H1 (cell line): ENCODE measurements around the gene PHTF1. TPM values are rescaled to one million over a fixed set of nuclear protein-coding genes. Genes with fewer than 3 reads are reported as not detected.

Experiments used
- CTCF ChIA-PET: fragments of 300-600 bp; sonication (Branson Sonifier 250); formaldehyde crosslinking; loops from one replicate; lab custom pipeline; 2021; ENCODE audit not compliant: partially characterized antibody; lab: Charles Lee
- POLR2A ChIA-PET: fragments of 300-600 bp; sonication (Branson Sonifier 250); formaldehyde crosslinking; loops from one replicate; lab custom pipeline; 2021; ENCODE audit warnings: inconsistent platforms; ENCODE audit not compliant: partially characterized antibody; lab: Charles Lee
- DNase-seq, 2 experiments: peaks; one replicate each; pipeline versions ENCODE4 v3.0.0 to v3.0.0-alpha.2; 2010 to 2022; ENCODE audit warnings: low spot score in 2 of 2, low read depth in 1 of 2, mixed read lengths in 1 of 2
- FAIRE-seq: peaks from 2 replicates; lab custom pipeline; 2011; peaks lifted over from hg19 to GRCh38; lab: Jason Lieb, UNC
- H2AFZ ChIP-seq: 2 replicates; pipeline ENCODE4 v1.8.1; 2012; ENCODE audit warnings: low read length, inconsistent platforms
- H2AK5ac ChIP-seq: 2 replicates; pipeline ENCODE4 v1.6.1; 2013; ENCODE audit warnings: low read depth, low read length
- H2BK120ac ChIP-seq: replicated peaks from 2 replicates; pipeline ENCODE3; 2013; ENCODE audit warnings: low read depth, low read length, inconsistent platforms
- H2BK12ac ChIP-seq: 2 replicates; pipeline ENCODE4 v1.6.1; 2013; ENCODE audit warnings: low read depth, low read length
- H2BK15ac ChIP-seq: 2 replicates; pipeline ENCODE4 v1.6.1; 2013; ENCODE audit warnings: low read length
- H2BK20ac ChIP-seq: 2 replicates; pipeline ENCODE4 v1.6.1; 2013; ENCODE audit warnings: low read length
- H2BK5ac ChIP-seq: 2 replicates; pipeline ENCODE4 v1.6.1; 2013; ENCODE audit warnings: low read depth, low read length
- H3K14ac ChIP-seq: 2 replicates; pipeline ENCODE4 v1.6.1; 2013; ENCODE audit warnings: inconsistent platforms; ENCODE audit not compliant: insufficient read length
- H3K18ac ChIP-seq: 2 replicates; pipeline ENCODE4 v1.6.1; 2013; ENCODE audit warnings: low read length; ENCODE audit errors: extremely low read depth
- H3K23ac ChIP-seq: 2 replicates; pipeline ENCODE4 v1.6.1; 2013; ENCODE audit warnings: inconsistent platforms; ENCODE audit not compliant: insufficient read length
- H3K23me2 ChIP-seq: 2 replicates; pipeline ENCODE4 v1.6.1; 2013; ENCODE audit warnings: low read depth, low read length
- H3K27ac ChIP-seq: 2 replicates; pipeline ENCODE4 v1.6.1; 2011; ENCODE audit warnings: low read depth, low read length, inconsistent platforms
- H3K27me3 ChIP-seq, 4 experiments: replicated peaks in 1 of 4; 1 replicate in 1 of 4; 2 replicates in 3 of 4; pipeline versions ENCODE4 v1.6.1 to v1.8.1; 2011 to 2013; ENCODE audit warnings: low read length in 3 of 4, mild to moderate bottlenecking in 3 of 4, inconsistent platforms in 2 of 4, mixed read lengths in 2 of 4, moderate library complexity in 1 of 4; ENCODE audit not compliant: control insufficient read depth in 3 of 4, insufficient read depth in 3 of 4; ENCODE audit errors: extremely low read depth in 1 of 4
- H3K36me3 ChIP-seq, 4 experiments: 2 replicates each; pipeline versions ENCODE4 v1.6.1 to v1.8.1; 2011 to 2013; ENCODE audit warnings: mild to moderate bottlenecking in 4 of 4, low read length in 3 of 4, moderate library complexity in 2 of 4, control low read depth in 1 of 4, inconsistent platforms in 1 of 4; ENCODE audit not compliant: insufficient read depth in 4 of 4, control insufficient read depth in 2 of 4
- H3K4ac ChIP-seq: replicated peaks from 2 replicates; pipeline ENCODE3; 2013; ENCODE audit warnings: low read length, low read depth, mixed read lengths, inconsistent platforms; ENCODE audit not compliant: insufficient read length
- H3K4me1 ChIP-seq, 4 experiments: replicated peaks in 1 of 4; 1 replicate in 1 of 4; 2 replicates in 3 of 4; pipeline versions ENCODE4 v1.6.1 to v1.8.1; 2011 to 2013; ENCODE audit warnings: low read length in 3 of 4, inconsistent platforms in 2 of 4, mixed read lengths in 1 of 4; ENCODE audit not compliant: insufficient read depth in 4 of 4, control insufficient read depth in 3 of 4
- H3K4me2 ChIP-seq, 2 experiments: 2 replicates each; pipeline versions ENCODE4 v1.6.1 to v1.8.1; 2011 to 2013; ENCODE audit warnings: low read depth in 2 of 2, low read length in 2 of 2, control low read depth in 1 of 2, inconsistent platforms in 1 of 2, mild to moderate bottlenecking in 1 of 2; ENCODE audit not compliant: insufficient read depth in 1 of 2
- H3K4me3 ChIP-seq, 4 experiments: fragments of 200-600, 300-600 bp in 1 of 4; sonication (generic), shearing (Covaris generic), sonication (Bioruptor Twin) in 1 of 4; 2 replicates each; pipeline versions ENCODE4 v1.5.1 to v1.8.1; 2011 to 2016; ENCODE audit warnings: low read length in 4 of 4, low read depth in 3 of 4, control low read depth in 2 of 4, inconsistent platforms in 2 of 4, mild to moderate bottlenecking in 2 of 4, mixed read lengths in 1 of 4, moderate library complexity in 1 of 4; ENCODE audit not compliant: insufficient read depth in 2 of 4; ENCODE audit errors: extremely low read depth in 1 of 4
- H3K56ac ChIP-seq: replicated peaks from 2 replicates; pipeline ENCODE3; 2013; ENCODE audit warnings: low read depth, mild to moderate bottlenecking, mixed read lengths, low read length, inconsistent platforms; ENCODE audit not compliant: insufficient read length
- H3K79me1 ChIP-seq: 2 replicates; pipeline ENCODE4 v1.6.1; 2013; ENCODE audit warnings: low read depth, low read length, control low read depth
- H3K79me2 ChIP-seq, 2 experiments: 2 replicates each; pipeline versions ENCODE4 v1.6.1 to v1.8.1; 2012 to 2013; ENCODE audit warnings: low read length in 2 of 2, mild to moderate bottlenecking in 2 of 2, inconsistent platforms in 1 of 2; ENCODE audit not compliant: insufficient read depth in 2 of 2, control insufficient read depth in 1 of 2
- H3K9ac ChIP-seq, 4 experiments: replicated peaks in 1 of 4; 1 replicate in 1 of 4; 2 replicates in 3 of 4; pipeline versions ENCODE4 v1.6.1 to v1.8.1; 2011 to 2013; ENCODE audit warnings: low read depth in 3 of 4, low read length in 3 of 4, control low read depth in 2 of 4, mild to moderate bottlenecking in 2 of 4, moderate library complexity in 2 of 4, inconsistent platforms in 1 of 4; ENCODE audit errors: extremely low read depth in 1 of 4
- H3K9me3 ChIP-seq, 2 experiments: 2 replicates each; pipeline versions ENCODE4 v1.6.1 to v1.8.1; 2012 to 2013; ENCODE audit warnings: mild to moderate bottlenecking in 2 of 2, moderate library complexity in 2 of 2, control low read depth in 1 of 2, inconsistent platforms in 1 of 2, low read depth in 1 of 2, low read length in 1 of 2, mixed read lengths in 1 of 2; ENCODE audit not compliant: insufficient read depth in 2 of 2
- H4K20me1 ChIP-seq, 2 experiments: replicated peaks in 1 of 2; 2 replicates each; pipeline versions ENCODE3 to v1.8.1; 2011 to 2013; ENCODE audit warnings: inconsistent platforms in 2 of 2, low read length in 2 of 2, mild to moderate bottlenecking in 1 of 2; ENCODE audit not compliant: insufficient read depth in 2 of 2, control insufficient read depth in 1 of 2
- H4K5ac ChIP-seq: 2 replicates; pipeline ENCODE4 v1.6.1; 2013; ENCODE audit warnings: low read length, low read depth, mixed read lengths, inconsistent platforms; ENCODE audit not compliant: insufficient read length
- H4K8ac ChIP-seq: 2 replicates; pipeline ENCODE4 v1.8.0; 2013; ENCODE audit warnings: mild to moderate bottlenecking, moderate library complexity, low read length, inconsistent platforms; ENCODE audit not compliant: insufficient read depth; ENCODE audit errors: extremely low read depth
- H4K91ac ChIP-seq: replicated peaks from 2 replicates; pipeline ENCODE3; 2013; ENCODE audit warnings: low read length, mixed read lengths, inconsistent platforms; ENCODE audit not compliant: insufficient read length
- CHD1 ChIP-seq: IDR thresholded peaks from 2 replicates; pipeline ENCODE4 v1.6.1; 2012; ENCODE audit warnings: low read depth, low read length, improper control_type of control experiment
- CREB1 ChIP-seq: IDR thresholded peaks from 2 replicates; pipeline ENCODE4 v1.6.1; 2012; ENCODE audit warnings: inconsistent platforms
- NANOG ChIP-seq: IDR thresholded peaks from 2 replicates; pipeline ENCODE4 v1.6.1; 2011; ENCODE audit warnings: low read length, low read depth, mild to moderate bottlenecking, inconsistent platforms; ENCODE audit not compliant: insufficient read depth, poor library complexity, severe bottlenecking
- RBBP5 ChIP-seq: IDR thresholded peaks from 2 replicates; pipeline ENCODE4 v1.7.1; 2012; ENCODE audit warnings: low read depth, mild to moderate bottlenecking, inconsistent platforms, low read length, moderate library complexity, borderline replicate concordance
- SIN3A ChIP-seq, 2 experiments: IDR thresholded peaks in 1 of 2; conservative IDR thresholded peaks in 1 of 2; 2 replicates each; pipeline ENCODE4 v1.6.1; 2011 to 2012; ENCODE audit warnings: low read length in 2 of 2, improper control_type of control experiment in 1 of 2, low read depth in 1 of 2, mild to moderate bottlenecking in 1 of 2
- TAF7 ChIP-seq: optimal IDR thresholded peaks from 2 replicates; pipeline ENCODE3; 2011; ENCODE audit warnings: low read depth, mild to moderate bottlenecking, inconsistent platforms, low read length, moderate library complexity, borderline replicate concordance
- TBP ChIP-seq: IDR thresholded peaks from 2 replicates; pipeline ENCODE4 v1.6.1; 2011; ENCODE audit warnings: low read depth, low read length, improper control_type of control experiment
- WGBS, 2 experiments: shearing (Covaris generic) in 1 of 2; methylation state at CpG; one replicate each; pipeline versions ENCODE4 v1.1.6 to v1.1.7; 2013 to 2015; ENCODE audit warnings: low lambda C conversion rate in 2 of 2, mixed read lengths in 2 of 2, inconsistent platforms in 1 of 2, low coverage in 1 of 2, missing lambda C conversion rate in 1 of 2; ENCODE audit not compliant: insufficient replicate concordance in 2 of 2, insufficient coverage in 1 of 2, insufficient read length in 1 of 2; ENCODE audit errors: extremely low coverage in 1 of 2, missing lambda C conversion rate in 1 of 2; 5-methylcytosine and 5-hydroxymethylcytosine counted together
- polyA plus RNA-seq, 7 experiments: library from polyadenylated mRNA; depleted of rRNA in 3 of 7; stranded (reverse) in 5 of 7; unstranded in 2 of 7; fragments of >200 nt in 5 of 7; fragments of 200-250 nt in 2 of 7; gene quantifications; 1 replicate in 5 of 7; 2 replicates in 1 of 7; 4 replicates in 1 of 7; pipeline versions ENCODE4 v1.2.1 to v1.2.3, GENCODE V29; 2011 to 2013; ENCODE audit warnings: missing spikeins in 2 of 7, mixed read lengths in 2 of 7
- total RNA-seq: library from RNA; stranded (reverse); fragmentation: NEBNext Ultra II Directional; extraction: Animal tissue kit (Norgen Biotek cat#: 25700); gene quantifications from 2 replicates; pipeline ENCODE4 v1.2.1, GENCODE V29; 2021
- TF ChIP-seq, protein P1 (sequence below): IDR thresholded peaks from 2 replicates; pipeline ENCODE4 v1.6.1; 2012; ENCODE audit warnings: low read length, inconsistent platforms

Gene PHTF1
- total and polyA plus RNA-seq, 2 of the 8 experiments (the other 6 are each of a cell fraction or from before 2014, with no cell fraction given), result 9.1 to 26.9 TPM

- Histone ChIP-seq H3K4me1 (peaks cover 0 to 9% (median 0%) of the 10 kb centered on the region in 4 experiments; a peak in 3 of 7 replicates), H3K4ac (no peak overlapping the region), H4K91ac (peak overlapping the region; percentile 81), H3K27ac (peak overlapping the region; percentile 90; the same call in 1 of the 2 replicates), H3K14ac (no peak overlapping the region), H3K4me2 (peak overlapping the region; percentile 98), H3K9ac (peak overlapping the region; percentile 64 to 88 (median 81)), H3K18ac (no peak overlapping the region), H3K27me3 (no peaks in the 10 kb centered on the region), H2BK5ac (0 out of 2 replicates have a peak overlapping the region, but pooled peaks have one; percentile 26), H2BK12ac (no peak overlapping the region), H2BK120ac (no peak overlapping the region), H3K4me3 (peak overlapping the region; percentile 59 to 93 (median 86)), H2BK20ac (no peak overlapping the region), H3K56ac (peak overlapping the region; percentile 62), H3K9me3 (no peaks in the 10 kb centered on the region), H3K23ac (no peak overlapping the region), H2AFZ (peak overlapping the region; percentile 66; the same call in 1 of the 2 replicates), H4K20me1 (peaks cover 0 to 2% of the 10 kb centered on the region in 2 experiments), H4K8ac (peak overlapping the region; percentile 83; the same call in 1 of the 2 replicates), H3K23me2 (peaks cover 7% of the 10 kb centered on the region), H3K36me3 (peaks cover 0 to 10% (median 0%) of the 10 kb centered on the region in 4 experiments; a peak in 1 of 8 replicates), H3K79me2 (peaks cover 0 to 7% of the 10 kb centered on the region in 2 experiments; a peak in 2 of 4 replicates), H2BK15ac (no peak overlapping the region), H3K79me1 (no peaks in the 10 kb centered on the region), H2AK5ac (no peak overlapping the region), H4K5ac (peak overlapping the region; percentile 85)
- no peak for FAIRE-seq
- ChIA-PET POLR2A (interaction anchor here (1.0 to 2.7 kb wide), 12 partner anchors 10 to 171 kb away, joined by 3 to 17 read pairs (median 4); partner anchors contain the start of genes AP4B1, DCLRE1B, HIPK1 and RSBN1), CTCF (interaction anchor here (0.7 to 1.1 kb wide), 3 partner anchors 99 to 823 kb away, joined by 3 to 4 read pairs (median 4); no protein-coding TSS in a partner anchor)
- whole genome bisulfite sequencing, 2 experiments, result 1% methylated on average over 41 of the region's 55 CpGs; no CpG with 5 or more reads in 1 of the 2 experiments
- DNase-seq, result peak; percentile 7 to 87
- TF ChIP-seq, protein P1, sequence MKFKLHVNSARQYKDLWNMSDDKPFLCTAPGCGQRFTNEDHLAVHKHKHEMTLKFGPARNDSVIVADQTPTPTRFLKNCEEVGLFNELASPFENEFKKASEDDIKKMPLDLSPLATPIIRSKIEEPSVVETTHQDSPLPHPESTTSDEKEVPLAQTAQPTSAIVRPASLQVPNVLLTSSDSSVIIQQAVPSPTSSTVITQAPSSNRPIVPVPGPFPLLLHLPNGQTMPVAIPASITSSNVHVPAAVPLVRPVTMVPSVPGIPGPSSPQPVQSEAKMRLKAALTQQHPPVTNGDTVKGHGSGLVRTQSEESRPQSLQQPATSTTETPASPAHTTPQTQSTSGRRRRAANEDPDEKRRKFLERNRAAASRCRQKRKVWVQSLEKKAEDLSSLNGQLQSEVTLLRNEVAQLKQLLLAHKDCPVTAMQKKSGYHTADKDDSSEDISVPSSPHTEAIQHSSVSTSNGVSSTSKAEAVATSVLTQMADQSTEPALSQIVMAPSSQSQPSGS, result 0 out of 2 replicates have a peak, but pooled peaks have one; percentile 60
- TF ChIP-seq TBP, result no peak
- TF ChIP-seq CHD1, result no peak
- no peak for TF ChIP-seq NANOG
- TF ChIP-seq SIN3A (conservative IDR thresholded peaks at IDR 0.05 in 1 of 2, IDR thresholded peaks at IDR 0.05 in 1 of 2; ENCODE audit: low read depth in 1 of 2, low read length in 2 of 2), result peak in 1 of 2 experiments; percentile 91; a peak in 2 of 4 replicates
- no peak for TF ChIP-seq CREB1
- TF ChIP-seq RBBP5, result peak; percentile 57; the same call in 1 of the 2 replicates
- TF ChIP-seq TAF7, result no peak
These were observed 504 bp downstream of the PHTF1 start for GRCh38 chr1:113758631-113759332.
